LNCAP (cell line): ENCODE data around the gene HSPA1B.

ENCODE experiments used
- TF ChIP-seq, protein P1 (sequence below): fragments of 450-650 bp; IDR thresholded peaks from 2 replicates; pipeline ENCODE4 v1.5.1; 2017; ENCODE audit warnings: mild to moderate bottlenecking

The HSPA1B gene

DNA sequence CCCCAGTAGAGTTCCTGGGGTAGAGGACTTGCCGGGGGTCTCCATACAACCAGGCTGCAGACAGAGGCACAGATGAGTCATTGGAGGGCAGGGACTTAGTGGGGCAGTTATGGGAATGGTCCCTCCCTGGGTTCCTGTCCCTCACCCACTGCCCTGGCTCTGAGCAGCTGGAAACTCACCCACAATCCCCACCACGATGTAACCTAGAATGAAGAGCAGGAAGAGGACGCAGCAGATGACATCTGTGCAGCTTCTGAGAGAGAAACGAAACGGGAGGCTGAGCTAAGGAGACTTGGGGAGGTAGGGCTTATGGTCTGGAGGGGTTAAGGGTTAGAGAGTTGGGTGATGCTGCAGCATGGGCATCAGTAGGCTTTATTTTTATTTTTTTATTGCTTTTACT is 48.3 kb downstream of the HSPA1B start:
- TF ChIP-seq, protein P1, sequence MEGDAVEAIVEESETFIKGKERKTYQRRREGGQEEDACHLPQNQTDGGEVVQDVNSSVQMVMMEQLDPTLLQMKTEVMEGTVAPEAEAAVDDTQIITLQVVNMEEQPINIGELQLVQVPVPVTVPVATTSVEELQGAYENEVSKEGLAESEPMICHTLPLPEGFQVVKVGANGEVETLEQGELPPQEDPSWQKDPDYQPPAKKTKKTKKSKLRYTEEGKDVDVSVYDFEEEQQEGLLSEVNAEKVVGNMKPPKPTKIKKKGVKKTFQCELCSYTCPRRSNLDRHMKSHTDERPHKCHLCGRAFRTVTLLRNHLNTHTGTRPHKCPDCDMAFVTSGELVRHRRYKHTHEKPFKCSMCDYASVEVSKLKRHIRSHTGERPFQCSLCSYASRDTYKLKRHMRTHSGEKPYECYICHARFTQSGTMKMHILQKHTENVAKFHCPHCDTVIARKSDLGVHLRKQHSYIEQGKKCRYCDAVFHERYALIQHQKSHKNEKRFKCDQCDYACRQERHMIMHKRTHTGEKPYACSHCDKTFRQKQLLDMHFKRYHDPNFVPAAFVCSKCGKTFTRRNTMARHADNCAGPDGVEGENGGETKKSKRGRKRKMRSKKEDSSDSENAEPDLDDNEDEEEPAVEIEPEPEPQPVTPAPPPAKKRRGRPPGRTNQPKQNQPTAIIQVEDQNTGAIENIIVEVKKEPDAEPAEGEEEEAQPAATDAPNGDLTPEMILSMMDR: no peak

DNA sequence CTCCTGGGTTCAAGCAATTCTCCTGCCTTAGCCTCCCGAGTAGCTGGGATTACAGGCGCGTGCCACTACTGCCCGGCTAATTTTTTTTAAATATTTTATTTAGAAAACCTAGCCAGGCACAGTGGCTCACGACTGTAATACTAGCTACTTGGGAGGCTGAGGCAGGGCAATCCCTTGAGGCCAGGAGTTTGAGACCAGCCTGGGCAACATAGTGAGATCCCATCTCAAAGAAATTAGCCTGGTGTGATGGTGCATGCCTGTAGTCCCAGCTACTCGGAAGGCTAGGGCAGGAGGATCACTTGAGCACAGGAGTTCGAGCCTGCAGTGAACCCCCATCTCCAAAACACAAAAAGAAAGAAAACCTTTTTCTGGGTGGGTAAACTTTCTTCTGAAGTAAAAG is 48.8 kb downstream of the HSPA1B start:
- TF ChIP-seq, protein P1: no peak

DNA sequence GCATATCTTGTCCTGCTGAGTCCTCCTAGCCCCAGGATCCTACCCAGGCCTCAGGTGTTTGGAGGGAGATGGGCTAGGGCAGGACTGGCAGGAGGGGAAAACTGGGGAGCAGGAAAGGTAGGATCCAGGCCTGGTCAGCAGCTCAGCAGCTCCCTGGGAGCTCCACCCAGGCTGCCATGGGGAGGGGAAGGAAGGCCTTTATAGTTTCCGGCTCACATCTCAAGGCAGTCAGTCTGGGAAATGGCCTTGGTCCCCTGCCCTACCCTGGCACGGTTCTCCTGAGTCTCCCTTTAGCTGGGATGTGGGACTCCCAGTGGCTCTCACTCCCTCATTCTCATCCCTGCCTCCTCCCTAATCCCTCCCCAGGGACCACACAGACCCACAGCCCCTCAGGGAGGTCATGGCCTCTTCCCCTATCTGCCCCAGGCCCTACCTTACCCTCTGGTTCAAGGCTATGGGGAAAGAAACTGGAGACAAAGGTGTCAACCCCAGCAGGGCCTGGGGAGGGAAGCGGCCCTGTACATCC is 49.6 kb downstream of the HSPA1B start:
- TF ChIP-seq, protein P1: no peak

DNA sequence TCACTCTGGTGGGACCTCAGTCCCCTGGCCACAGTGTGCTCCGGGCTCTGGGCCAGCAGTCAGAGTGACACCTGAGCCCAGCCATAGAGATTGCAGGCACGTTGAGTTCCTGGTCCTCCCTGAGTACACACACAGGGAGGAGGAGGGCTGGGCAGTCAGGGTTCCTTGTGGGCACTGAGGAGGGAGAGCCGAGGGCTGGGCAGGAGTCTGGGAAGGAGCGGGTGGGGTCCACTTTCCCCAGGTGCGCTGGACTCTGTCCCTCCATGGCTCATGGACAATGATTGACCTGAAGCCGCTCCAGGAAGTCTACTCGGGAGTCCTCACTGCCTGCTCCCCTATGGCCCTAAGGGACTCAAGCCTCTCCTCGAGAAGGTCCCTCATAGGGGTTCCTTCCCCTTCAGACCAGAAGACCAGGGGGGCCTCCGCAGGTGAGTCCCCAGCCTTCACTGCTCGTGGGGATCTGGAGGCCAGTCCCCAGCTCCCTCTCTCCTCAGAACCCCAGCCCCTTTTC is 50.2 kb downstream of the HSPA1B start:
- TF ChIP-seq, protein P1: no peak

DNA sequence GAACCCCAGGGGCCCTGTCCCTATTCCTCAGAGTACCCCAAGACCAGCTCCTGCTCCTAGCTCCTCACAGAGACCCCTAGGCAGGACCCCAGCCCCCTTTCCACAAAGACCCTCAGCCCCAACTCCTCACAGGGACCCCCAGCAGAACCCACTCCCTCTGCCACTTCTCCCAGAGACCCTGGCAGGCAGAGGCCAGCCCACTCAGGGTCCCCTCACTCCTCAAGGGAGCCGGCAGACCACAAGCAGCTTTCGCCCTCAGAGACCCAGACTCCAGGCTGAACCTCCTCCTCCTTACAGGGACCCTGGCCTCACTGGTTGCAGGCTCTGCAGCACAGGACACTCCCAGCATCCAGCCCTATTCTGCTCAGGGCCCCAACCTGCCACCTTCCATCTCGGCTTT is 50.7 kb downstream of the HSPA1B start:
- TF ChIP-seq, protein P1: no peak

DNA sequence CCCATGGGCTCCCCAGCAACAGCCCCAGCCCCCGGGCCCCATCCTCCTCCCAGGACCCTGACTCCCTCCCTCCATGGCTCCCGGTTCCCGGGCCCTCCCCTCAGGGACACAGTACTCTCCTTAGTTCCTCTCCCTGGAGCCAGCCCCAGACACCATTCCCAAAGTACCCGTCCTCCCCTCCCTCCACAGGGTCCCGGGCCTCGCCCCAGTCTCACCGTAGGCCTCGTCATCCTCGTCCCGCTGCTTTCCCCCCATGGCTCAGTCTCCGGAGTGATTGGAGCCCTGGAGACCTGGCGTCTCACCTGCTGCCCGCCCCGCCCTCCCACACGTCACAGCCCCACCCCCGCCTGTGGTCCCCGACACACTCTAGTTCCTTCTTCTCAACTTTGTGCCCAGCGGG is 51.2 kb downstream of the HSPA1B start, which contains the start of gene SLC44A4:
Gene SLC44A4 (minus strand): TSS at position 272 of the 400 bp plus-strand sequence. CDS start 17 bp downstream, at position 255.
- TF ChIP-seq, protein P1: no peak

DNA sequence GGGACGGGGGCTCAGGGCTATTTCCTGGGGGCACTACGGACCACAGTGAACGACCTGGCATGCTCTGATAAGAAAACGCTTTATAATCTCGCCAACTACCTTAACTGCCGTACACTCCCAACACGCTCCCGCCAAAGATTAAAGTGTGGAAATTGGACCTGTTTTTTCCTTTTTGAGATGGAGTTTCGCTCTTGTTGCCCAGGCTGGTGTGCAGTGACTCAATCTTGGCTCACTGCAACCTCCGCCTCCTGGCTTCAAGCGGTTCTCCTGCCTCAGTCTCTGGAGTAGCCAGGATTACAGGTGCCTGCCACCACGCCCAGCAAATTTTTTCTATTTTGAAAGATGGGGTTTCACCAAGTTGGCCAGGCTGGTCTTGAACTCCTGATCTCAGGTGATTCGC is 51.6 kb downstream of the HSPA1B start:
- TF ChIP-seq, protein P1: no peak
